GM21515 (cell line): Measurements from ENCODE around the gene DDX49.

Experiments
- ATAC-seq: cut with Tn5 transposase; IDR thresholded peaks from one replicate; pipeline ENCODE4 v1.9.1; 2021; ENCODE audit not compliant: unreplicated experiment

DDX49 gene

DNA sequence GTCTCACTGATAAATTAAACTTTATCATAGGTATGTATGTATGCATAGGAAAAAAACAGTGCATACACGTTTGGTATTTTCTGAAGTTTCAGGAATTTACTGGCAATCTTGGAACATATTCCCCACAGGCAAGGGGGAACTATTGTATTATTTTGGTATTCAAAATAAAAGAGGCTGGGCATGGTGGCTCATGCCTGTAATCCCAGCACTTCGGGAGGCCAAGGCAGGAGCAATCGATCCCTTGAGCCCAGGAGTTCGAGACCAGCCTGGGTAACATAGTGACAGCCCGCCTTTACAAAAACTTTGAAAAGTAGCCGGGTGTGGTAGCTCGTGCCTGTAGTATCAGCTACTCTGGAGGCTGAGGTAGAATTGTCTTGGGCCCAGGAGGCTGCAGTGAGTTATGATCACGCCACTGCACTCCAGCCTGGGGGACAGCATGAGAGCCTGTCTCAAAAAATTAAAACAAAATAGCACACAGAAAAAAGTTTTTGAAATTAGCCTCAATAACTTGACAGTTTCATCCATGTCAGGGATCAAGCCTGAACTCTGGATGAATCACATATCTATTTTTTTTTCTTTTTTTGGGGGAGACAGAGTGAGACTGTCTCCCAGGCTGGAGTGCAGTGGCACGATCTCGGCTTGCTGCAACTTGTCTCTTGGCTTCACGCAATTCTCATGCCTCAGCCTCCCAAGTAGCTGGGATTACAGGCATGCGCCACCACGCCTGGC, 50.6 kb downstream of the DDX49 start:
- no peak for ATAC-seq

DNA sequence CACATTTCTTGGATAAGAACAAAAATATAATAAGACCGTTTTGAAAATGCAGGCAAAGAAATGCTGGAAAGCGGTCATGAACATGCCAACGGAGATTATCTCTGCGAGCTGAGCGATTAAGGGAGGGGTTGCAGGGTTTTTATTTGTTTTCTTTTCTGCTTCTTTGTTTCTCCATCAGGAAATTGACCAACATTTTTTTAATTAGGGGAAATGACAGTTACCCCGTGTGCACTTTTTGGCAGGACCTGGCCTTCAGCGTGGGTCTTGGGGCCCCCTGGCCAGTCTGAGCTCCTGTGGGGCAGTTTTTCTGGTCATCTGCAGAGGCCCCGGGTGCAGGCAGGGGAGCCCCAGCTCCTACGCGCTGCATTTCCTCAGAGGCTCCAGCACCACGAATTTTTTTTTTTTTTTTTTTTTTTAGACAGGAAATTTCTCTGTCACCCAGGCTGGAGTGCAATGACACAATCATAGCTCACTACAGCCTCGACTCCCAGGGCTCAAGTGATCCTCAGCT, 52.8 kb downstream of the DDX49 start:
- no peak for ATAC-seq

DNA sequence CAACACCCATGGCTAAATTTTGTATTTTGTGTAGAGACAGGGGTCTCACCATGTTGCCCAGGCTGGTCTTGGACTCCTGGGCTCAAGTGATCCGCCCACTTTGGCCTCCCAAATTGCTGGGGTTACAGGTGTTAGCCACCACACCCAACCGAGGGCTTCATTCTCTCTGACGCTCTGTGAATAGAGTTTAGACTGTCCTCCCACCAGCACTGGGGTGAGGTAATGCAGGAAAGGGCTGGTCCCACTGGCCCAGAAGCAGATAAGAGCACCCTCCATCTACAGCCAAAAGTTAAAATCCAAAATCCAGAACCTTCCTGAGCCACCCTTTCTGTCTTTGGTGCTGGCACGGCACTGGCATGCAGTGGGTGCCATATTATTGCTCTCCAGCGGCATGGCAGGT, 53.3 kb downstream of the DDX49 start:
- ATAC-seq = no peak

DNA sequence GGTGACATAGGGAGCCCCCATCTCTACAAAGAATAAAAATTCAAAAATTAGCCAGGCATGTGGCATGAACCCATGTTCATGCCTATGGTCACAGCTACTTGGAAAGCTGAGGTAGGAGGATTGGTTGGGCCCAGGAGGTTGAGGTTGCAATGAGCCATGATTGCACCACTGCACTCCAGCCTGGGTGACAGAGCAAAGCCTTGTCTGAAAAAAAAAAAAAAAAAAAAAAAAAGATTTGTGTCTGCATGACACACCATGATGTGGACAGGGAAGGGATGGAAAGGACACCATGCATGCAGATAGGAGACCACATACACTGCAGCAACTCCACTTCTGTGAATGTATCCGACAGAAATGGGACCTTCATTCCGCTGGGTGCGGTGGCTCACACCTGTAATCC, 55.5 kb downstream of the DDX49 start:
- no peak for ATAC-seq

DNA sequence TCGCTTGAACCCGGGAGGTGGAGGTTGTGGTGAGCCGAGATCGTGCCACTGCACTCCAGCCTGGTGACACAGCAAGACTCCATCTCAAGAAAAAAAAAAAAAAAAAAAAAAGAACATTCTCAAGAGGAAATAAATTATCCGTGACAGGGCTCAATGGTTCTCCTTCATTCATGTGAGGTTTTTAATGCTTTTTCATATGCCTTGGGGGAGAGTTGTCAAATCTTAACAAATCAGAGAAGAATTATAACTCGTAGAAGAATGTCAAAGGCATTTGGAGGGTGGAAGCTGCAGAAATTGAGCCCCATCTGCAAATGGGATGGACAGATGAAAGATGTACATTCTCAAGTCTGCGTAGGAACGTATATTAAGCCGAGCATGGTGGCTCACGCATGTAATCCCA, 56.4 kb downstream of the DDX49 start:
- no peak for ATAC-seq
